SH-SY5Y (cell line): ENCODE data around the gene PRDM11.

Source experiments
- GATA2 ChIP-seq: IDR thresholded peaks from 2 replicates; pipeline ENCODE4 v1.6.1; 2011; ENCODE audit warnings: mild to moderate bottlenecking, low read depth, low read length
- GATA3 ChIP-seq: IDR thresholded peaks from 2 replicates; pipeline ENCODE4 v1.6.1; 2011; ENCODE audit warnings: low read depth, mild to moderate bottlenecking, low read length, moderate library complexity

DNA sequence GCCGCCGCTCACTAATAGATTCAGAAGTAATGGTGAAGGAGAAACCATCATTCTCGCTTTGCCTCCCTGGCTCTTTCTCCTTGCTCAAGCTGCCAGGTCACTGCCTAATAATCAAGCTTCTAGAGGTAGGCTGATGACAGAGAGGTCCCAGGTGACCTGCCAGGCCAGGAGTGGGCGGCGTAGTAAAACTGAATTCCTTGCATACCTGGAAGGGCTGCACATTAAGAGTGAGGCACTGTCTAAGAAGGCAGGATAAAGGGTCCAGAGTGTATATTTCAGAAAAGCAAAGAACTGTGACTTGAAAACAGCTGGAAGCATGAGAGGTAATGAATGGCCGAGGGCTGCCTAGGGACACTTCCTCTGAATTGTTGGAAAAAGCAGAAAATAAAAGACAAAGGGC, 135.6 kb downstream of the PRDM11 start:
- TF ChIP-seq GATA3 (no peak), GATA2 (no peak)
